GM18907 (cell line): ENCODE measurements around the gene FAM234B.
A peak's percentile ranks its signal among the peaks of the same experiment; 100 is the strongest.

Experiments used
- ATAC-seq: cut with Tn5 transposase; IDR thresholded peaks from one replicate; pipeline ENCODE4 v1.9.1; 2021; ENCODE audit warnings: mild to moderate bottlenecking, moderate library complexity; ENCODE audit not compliant: unreplicated experiment

FAM234B gene

DNA sequence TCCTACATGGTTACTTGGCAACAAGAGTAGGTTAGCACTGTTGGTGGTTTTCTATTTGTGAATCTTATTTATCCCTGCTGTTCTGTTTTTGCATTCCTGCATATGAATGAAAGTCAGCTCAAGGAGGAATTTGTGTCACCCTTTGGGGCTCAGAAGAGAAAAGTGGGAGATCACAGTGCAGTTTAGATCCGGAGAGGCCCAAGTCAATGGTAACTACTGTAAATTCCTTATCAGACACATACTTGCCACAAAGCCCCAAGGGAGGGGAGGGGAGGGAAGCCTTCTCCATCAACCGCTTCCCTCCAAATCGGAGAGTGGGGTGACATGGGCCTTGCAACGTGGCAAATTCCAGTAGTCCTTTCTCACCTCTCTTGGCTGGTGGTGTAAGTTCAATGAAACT, 44.3 kb downstream of the FAM234B start:
- ATAC-seq = no peak

DNA sequence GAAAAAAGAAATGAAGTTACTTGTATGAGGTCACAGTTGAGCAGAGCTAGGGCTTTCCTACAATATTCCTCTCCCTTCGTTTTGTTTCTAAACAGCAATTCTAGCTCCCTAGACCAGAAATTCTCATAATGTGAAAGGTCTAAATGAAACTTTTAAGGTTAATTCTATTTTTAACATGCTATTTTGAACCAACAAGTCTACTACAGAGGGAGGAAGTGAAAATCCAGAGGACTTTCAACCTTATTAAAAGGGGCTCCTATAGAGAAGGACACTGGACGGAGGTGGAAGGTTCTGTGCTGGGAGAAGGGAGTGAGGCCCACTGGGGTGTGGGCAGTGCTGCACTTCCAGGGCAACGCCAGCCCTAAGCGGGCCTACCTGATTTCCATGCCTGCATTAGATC, 45.9 kb downstream of the FAM234B start:
- ATAC-seq = no peak

DNA sequence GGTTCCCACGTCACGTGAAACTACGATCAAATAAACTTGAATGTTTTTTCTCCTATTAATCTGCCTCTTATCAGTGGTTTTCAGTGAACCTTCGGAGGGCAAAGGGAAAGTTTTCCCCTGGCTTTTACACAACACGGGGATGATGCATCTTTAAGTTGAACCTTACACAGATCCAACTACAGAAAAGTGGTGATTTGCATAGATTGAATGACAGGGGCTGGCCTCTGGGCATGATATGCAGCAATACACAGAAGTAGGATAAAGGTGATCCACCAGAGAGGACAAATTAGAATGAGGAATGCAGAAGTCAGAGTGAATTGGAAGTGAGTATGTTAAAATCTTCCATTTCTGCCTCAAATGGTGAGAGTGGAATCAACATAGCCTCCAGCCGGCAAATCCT, 47.7 kb downstream of the FAM234B start:
- no peak for ATAC-seq

DNA sequence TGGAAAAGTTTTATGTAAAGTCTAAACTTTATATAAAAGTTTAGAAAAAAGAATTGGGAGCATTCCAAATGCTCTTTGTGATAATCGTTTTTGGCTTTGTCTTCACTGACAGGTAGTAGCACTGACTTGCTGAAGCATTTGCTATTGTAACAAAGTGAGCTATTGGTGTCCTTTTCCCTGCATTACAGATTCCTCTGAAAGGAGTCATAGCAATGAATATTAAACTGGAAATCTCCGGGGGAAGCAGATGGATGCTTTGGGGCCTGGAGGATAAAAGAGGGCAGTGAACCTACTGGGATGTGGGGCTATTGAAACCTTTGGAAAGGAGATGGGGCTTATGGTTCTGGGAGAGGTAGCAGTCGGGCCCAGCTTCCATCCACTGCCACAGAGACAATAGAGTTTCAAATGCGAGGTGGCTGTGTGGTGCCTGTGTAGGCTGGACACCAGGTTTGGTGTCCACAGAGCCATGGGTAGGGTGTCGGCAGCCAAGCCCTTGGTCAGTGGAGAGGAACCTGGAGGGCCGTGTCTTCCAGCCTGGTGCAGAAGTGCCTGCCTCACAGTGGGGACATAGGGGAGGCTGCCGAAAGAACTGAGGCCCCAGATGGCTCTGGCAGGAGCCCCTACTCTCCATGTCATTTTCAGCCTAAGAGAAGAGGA, 49.1 kb downstream of the FAM234B start:
- ATAC-seq = no peak

DNA sequence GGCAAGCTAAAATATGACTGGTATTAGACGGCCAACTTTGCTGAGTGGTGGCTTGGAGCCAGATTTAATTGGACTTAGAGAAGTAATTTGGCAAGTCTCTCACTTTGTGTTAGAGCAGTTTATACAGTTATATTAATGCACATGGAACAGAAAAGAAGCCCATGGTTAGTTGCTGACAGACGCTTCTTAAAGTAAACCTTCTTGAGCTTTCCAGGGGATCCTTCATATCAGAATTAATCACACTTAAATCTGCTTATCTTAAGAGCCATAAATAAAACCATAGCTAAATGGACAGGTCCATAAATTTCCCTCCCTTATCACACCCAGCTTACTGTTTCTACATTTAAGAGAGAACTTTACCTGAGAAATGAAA, 49.7 kb downstream of the FAM234B start:
- no peak for ATAC-seq

DNA sequence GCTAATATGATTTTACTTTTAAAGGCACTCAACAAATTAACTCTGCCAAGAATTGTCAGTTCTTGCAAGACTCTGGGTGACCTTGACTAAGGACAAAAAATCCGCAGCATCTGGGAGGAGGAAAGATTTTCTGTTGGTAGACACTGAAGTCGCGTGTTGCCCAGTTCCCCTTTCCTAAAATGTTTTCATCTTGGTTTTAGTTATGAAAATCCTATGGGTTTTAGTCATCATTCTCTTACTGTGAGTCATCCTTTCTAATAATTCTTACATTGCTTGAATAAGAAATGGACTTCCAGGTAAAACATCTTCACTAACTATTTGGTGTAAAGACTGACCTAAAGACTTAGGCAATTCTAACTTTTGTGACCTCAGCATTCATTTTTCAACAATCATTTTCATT, 50.2 kb downstream of the FAM234B start:
- peak; percentile 44 for ATAC-seq

DNA sequence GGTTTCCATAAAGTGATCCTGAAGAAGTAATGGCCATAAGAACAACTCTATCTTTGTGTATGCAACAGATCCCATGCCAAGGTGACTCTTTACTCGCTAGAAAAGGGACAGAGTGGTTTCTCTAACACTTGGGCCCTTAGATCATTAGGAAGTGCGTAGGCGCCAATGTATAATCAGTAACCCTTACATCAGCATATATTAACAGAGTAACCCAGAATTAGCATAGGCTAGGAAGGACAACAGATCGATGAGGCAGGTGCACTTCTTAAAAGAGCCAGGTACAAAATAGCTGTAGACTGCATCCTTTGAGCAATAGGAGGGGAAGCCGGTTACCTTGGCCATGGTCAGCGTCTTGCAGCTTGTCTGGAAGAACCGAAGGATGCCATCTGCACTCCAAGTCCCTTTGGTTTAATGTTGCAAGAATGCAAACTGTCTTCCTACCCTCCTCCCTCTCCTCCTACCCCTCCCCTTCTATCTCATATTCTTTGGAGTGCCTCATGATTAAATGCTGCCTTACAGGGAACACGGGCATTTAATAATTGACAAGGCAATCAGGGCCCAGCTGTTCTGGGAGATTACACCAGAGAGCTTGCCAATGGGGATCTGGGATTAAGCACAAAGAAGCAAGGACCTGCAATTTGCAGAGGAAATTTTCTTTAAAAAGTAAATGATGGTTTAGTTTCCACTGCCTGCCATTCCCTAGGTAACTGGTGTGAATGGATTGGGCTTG, 51.2 kb downstream of the FAM234B start:
- peak; percentile 47 for ATAC-seq

DNA sequence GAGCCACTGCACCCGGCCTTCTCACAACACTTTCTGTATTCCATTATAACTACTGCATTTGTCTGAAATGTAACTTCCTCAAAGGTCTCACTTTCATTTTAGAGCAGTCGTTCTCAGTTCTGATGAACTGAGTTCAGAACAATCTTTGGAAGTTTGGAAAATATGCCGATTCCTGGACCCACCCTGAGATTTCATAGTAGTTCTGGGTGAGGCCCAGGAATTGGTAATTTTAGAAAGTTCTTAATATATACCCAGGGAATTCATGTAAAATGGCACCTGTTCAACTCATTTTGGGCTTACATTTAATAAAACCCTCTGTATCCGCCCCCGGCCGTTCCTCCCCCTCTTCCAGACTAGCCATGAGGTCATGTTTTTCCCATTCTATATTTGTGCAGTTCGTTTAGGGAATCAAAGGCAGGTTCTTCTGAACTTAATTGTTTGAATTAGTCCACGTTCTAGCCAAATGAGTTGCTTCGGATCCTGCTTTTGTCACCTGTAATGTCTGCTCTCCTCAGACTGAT, 53.4 kb downstream of the FAM234B start:
- ATAC-seq = no peak

DNA sequence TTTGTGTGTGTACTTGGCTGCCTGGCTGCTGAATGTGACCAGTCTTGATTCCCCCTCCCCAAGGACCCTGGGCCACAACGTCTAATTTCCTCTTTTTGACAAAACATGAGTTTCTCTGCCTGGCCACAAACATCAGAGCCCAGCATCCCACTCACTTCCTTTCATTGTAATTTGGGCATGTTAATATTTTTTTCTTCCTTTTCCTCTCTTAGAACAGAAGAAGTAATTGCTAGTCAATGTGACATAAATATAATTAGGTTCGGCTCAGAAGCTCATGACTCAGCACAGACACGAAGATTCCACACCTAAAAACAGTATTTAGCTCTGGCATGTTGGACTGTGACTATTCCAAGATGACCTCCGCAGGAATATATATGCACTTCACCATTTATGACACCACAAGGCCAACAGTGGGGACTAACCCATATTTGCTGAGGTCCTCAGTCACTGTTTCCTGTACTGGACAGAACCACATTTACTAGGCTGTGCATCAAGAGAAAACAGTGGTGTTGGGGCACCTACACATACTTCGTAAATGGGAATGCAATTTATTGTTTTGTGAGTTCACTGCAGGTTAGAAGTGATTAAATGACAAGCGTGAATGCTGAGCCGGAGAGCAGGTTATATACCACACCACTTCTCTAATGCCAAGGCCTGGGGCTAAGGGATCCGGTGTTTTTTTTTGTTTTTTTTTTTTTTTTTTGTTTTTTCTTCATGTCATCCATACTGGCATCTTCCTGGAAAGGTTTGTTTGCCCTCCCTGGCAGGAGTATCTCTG, 55.1 kb downstream of the FAM234B start:
- no peak for ATAC-seq

DNA sequence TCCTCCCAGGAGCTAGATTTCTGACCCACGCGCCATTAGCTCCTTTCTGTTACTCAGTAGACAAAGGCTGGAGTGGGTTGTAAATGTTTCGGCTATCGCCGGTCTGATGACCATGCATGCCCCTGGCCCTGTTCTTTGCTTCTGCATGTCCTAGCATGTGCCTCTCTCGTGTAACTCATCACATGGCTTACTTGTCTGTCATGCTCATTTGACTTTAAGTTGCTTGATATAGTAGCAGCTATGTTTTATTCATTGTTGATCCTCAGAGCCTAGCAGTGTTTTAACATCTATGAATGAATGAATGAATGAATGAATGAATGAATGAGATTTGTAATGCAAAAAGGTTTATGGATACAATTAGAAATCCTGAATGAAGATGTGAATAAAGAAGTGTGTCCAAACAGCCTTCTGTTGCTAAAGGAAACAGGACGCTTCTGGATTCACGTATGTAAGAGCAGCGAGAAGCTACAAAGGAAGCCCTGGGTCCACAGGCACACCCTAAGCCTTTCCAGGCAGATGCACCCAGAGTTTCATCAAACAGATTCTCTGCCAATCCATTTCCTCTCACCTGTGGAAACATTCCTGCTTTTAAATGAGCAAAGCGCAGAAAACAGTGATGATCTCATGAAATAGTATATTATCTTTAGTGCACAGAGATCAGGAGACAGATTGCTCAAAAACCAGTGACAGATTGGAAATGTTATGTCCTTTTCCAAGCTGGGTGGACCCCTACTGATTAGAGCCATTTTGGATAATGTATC, 55.8 kb downstream of the FAM234B start:
- no peak for ATAC-seq

DNA sequence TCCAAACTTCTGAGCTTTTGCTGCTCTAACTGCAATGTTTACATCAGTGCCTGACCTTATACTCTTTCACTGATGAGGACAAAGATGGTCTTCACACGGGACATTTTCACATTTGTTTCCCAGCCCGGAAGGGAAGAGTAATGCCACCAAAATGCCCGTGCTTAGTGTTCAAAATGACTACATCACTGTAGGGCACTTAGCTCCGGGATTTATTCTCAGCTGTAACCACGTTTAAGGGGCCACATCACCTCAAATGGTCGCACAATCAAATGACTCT, 56.4 kb downstream of the FAM234B start:
- ATAC-seq = no peak

DNA sequence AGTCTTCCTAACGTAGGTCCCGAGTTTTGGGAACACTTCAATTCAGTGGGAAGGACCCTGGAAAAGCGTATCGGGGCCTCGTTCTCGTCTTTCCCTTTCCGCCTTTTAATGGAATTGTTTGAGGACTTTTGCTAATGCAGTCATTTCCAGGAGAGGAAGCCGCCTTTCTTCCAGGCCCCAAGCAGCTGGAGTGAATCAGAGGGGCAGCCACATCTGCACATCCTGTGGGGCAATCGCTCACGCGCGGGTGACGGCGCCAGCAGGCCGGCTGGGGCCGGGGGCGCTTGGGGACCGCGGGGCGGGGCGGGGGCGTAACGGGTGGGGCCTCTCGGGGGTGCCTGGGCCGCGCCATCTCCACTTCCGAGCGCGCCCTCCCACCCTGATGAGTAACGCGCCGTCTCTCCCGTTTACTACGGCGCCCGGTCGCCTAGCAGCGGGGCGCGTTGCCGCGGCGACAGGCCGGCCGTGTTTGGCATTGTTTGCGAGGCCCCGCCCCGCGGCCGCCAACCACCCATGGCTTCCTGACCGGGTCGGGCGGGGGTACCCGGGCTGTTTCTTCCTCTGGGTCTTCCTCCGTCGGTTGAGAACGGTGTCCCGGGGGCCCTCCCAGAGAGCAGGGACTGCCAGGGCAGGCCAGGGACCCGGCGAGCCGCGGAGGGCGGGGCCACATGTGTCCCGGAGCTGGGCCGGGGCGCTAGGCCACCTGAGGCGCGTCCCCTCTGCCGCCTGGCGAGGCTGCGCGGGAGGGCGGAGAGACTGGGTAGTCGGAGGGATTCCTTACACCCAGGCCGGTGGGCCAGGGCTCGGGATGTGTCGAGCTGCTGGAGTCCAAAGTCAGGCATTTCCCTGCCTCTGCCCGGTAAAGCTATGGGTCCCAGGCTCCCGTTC, 56.9 kb downstream of the FAM234B start:
- ATAC-seq = peak; percentile 87

DNA sequence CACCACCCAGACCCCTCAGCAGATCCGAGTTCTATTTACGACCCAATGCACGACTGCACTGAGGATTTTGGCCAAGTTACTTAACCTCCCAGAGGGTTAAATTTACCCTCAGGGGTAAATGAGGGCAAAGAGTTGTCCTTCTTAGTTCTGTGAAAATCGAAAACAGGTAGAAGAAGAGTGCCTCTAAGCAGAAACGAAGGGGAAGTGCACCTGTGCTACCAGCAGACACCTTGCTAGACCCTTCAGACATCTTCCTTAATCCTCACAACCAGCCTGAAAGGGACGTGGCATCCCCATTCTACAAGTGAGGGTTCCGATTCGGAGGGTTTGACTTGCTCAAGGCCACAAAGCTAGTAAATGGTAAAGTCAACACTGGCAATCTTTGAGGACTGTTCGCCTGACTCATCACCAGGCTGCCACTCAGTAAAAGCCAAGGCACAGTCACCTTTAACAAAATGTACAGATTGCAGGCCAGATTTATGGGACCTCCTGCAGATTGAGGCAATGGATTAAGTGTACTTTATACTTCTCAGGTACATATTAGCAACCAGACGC, 57.7 kb downstream of the FAM234B start:
- no peak for ATAC-seq

DNA sequence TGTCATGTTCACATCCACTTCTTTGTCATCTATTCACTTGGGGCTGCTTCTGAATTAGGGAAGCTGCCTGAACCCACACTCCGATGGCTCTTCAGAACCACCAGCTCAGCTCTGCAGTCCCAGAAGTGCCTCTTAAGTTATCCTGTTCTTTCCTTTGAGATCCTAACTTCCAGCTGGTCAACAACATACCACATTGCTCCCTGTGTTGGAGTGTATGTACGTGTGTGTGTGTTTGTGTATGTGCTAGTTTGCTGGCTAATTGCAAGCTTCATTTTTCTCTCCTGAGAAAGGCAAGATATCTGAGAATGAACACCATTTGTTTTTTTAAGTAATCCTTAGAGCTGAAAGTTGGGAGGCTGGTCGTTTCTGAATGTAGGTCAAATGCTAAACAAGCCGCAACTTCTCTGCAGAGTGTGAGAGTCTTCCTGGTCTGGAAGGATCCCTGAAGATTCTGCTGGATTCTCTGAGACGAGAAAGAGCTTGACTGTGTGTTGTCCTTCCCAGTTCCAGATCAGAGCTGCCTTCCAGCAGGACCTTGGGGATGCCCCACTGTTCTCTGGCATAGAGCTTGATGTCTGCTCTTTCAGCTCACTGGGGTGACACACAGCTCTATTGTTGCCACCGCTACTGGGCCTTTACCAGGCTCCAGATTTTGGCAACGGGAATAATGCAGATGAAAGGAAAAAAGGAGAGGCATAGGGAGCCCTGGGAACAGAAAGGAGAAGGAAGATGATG, 58.4 kb downstream of the FAM234B start:
- ATAC-seq = no peak

DNA sequence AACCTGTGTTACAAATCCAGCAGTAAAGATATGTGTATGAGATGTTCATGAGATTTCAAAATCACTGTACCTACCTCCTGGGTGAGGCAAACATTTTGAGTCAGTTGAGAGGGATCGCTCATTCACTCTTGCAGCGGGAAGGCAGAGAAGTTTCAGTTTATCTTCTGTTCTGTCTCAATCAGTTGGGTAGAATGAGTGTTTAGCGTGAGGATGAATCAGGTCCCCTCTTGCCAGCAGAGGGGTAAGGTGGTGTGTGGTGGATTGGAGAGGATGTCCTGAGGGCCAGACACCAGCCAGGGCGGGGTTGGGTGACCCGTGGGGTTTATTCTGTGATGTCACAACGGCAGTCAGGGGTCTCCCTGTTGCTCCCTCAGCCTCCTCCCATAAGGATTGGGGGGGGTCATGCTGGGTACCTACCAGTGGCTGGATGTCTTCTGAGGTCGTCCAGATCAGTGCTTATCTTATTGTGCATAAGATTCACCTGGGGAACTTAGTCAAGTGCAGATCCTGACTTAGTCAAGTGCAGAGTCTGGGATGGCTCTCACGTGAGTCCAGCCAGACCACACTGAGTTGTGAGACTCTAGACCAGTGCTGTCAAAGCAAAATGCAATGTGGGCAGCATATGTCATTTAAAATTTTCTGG, 59.3 kb downstream of the FAM234B start, which contains the start of gene GSG1:
GSG1 (minus strand) TSS at position 277 of the 643 bp plus-strand sequence; CDS start at position 122, 155 bp downstream.
- ATAC-seq = no peak

DNA sequence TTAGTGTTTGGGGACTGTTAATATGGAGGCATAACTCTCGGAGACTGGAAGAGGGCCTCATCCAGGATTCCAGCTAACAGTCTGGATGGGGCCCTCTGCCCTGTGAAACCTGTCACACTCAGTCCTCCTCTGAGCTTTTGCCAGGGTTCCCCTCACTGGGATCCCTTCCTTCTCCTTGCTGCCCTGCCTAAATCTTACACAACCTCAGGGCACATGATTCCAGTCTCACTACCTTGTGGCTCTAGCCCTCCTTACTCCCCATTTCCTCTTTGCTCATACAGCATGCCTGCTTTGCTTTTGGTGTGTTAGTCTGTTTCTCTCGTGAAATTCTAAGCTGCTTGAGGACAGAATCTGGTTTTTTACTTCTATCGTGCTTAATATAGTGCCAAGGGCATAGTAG, 60.2 kb downstream of the FAM234B start:
- no peak for ATAC-seq

DNA sequence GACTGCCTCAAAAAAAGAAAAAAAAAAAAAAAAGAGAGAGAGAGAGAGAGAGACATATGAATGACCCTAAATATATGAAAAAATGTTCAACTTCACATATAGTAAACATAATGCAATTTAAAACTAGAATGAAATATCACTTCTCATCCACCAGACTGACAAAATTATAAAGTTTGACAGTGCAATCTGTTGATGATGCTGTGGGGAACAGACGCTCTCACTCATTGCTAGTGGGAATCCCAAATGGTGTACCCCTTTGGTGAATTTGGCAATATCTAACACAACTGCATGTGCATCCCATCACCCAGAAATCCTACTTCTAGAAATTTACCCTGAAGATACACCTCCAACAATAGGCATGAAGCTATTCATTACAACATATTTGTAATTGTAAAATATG, 61.6 kb downstream of the FAM234B start:
- ATAC-seq = no peak

DNA sequence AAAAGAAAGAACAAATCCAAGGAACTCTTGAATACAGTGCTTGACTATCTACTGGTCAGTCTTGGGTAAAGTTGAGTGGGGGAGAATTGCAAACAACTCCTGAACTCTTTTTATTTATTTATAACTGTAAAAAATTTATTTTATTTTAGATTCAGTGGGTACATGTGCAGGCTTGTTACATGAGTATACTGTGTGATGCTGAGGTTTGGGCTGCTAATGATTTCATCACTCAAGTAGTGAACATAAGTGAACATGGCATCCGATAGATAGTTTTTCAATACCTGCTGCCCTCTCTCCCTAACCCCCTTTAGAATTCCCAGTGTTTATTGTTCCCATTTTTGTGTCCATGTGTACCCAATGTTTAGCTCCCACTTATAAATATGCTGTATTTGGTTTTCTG, 62.5 kb downstream of the FAM234B start:
- no peak for ATAC-seq

DNA sequence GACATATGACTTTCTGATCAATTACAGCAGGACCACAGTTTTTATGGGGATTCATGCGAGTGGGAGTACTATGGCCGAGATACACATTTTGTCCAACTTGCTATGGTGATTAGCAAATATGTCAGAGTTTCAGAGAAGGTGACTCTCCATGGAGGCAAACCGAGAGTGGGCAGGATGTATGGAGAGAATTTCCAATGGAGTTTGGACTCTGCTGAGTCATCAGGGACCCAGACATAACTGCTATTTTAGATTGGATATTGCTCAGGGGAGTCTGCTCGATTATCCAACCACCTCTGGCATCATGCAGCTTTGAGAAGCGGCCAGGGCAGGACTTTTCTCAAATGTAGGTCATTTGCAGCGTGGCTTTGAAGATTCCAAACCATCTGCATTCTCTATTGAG, 68.8 kb downstream of the FAM234B start:
- no peak for ATAC-seq
